ENCODE measurements around the gene CAMTA2. TPM values are rescaled to one million over a fixed set of nuclear protein-coding genes. Genes with fewer than 3 reads are reported as not detected.

The CAMTA2 gene
- total and polyA plus RNA-seq, 2 donors (not counting 1 experiment from before 2014, with no cell fraction given) = 12.4 to 18.3 TPM

- no peak overlapping the region for H3K9ac ChIP-seq (ENCODE audit: insufficient read depth, low read length)
- H3K79me2 ChIP-seq (ENCODE audit: control insufficient read depth, insufficient read depth, low read length) = peaks cover 37% of the 10 kb centered on the region
- H3K27me3 ChIP-seq (ENCODE audit: control insufficient read depth, insufficient read depth, low read length) = no peaks in the 10 kb centered on the region
- no peak for DNase-seq (ENCODE audit: low read depth in 2 of 2)
- no peak overlapping the region for H2AFZ ChIP-seq (ENCODE audit: low read length)
- H3K4me3 ChIP-seq (replicated peaks in 1 of 4; ENCODE audit: control extremely low read depth in 1 of 4, insufficient read depth in 1 of 4, low read depth in 3 of 4, low read length in 4 of 4) = no peak overlapping the region
- no peak overlapping the region for H3K4me2 ChIP-seq (ENCODE audit: extremely low read depth, insufficient read depth, low read length)
- H3K4me1 ChIP-seq (ENCODE audit: control insufficient read depth, extremely low read depth, insufficient read depth, low read length) = peaks cover 15% of the 10 kb centered on the region
- no peaks in the 10 kb centered on the region for H4K20me1 ChIP-seq (ENCODE audit: control insufficient read depth, extremely low read depth, insufficient read depth, low read length)
- no peaks in the 10 kb centered on the region for H3K9me3 ChIP-seq (ENCODE audit: control insufficient read depth, insufficient read depth, low read depth, low read length)
- TF ChIP-seq EZH2 (IDR thresholded peaks at IDR 0.05; ENCODE audit: low read length, missing control alignments) (no peak), CTCF (conservative IDR thresholded peaks at IDR 0.05 in 1 of 2, IDR thresholded peaks at IDR 0.05 in 1 of 2; ENCODE audit: low read depth in 1 of 2, low read length in 2 of 2) (no peak)
- H3K27ac ChIP-seq (ENCODE audit: insufficient read depth, low read length) = no peak overlapping the region
- peaks cover 17% of the 10 kb centered on the region for H3K36me3 ChIP-seq (ENCODE audit: control insufficient read depth, insufficient read depth, low read length)
Measured at GRCh38 chr17:4937553-4937952, 49.9 kb downstream of the CAMTA2 start.

GRCh38 chr17:4936436-4936835, 51.0 kb downstream of the CAMTA2 start:
- Histone ChIP-seq H3K27ac (ENCODE audit: insufficient read depth, low read length) (no peak overlapping the region), H3K4me1 (ENCODE audit: control insufficient read depth, extremely low read depth, insufficient read depth, low read length) (peaks cover 13% of the 10 kb centered on the region), H2AFZ (ENCODE audit: low read length) (no peak overlapping the region), H3K4me3 (replicated peaks in 1 of 4; ENCODE audit: control extremely low read depth in 1 of 4, insufficient read depth in 1 of 4, low read depth in 3 of 4, low read length in 4 of 4) (no peak overlapping the region), H3K4me2 (ENCODE audit: extremely low read depth, insufficient read depth, low read length) (no peak overlapping the region), H4K20me1 (ENCODE audit: control insufficient read depth, extremely low read depth, insufficient read depth, low read length) (no peaks in the 10 kb centered on the region), H3K9ac (ENCODE audit: insufficient read depth, low read length) (no peak overlapping the region), H3K36me3 (ENCODE audit: control insufficient read depth, insufficient read depth, low read length) (peaks cover 13% of the 10 kb centered on the region), H3K79me2 (ENCODE audit: control insufficient read depth, insufficient read depth, low read length) (peaks cover 26% of the 10 kb centered on the region), H3K27me3 (ENCODE audit: control insufficient read depth, insufficient read depth, low read length) (no peaks in the 10 kb centered on the region), H3K9me3 (ENCODE audit: control insufficient read depth, insufficient read depth, low read depth, low read length) (no peaks in the 10 kb centered on the region)
- no peak for DNase-seq (ENCODE audit: low read depth in 2 of 2)
- TF ChIP-seq CTCF (conservative IDR thresholded peaks at IDR 0.05 in 1 of 2, IDR thresholded peaks at IDR 0.05 in 1 of 2; ENCODE audit: low read depth in 1 of 2, low read length in 2 of 2) (no peak), EZH2 (IDR thresholded peaks at IDR 0.05; ENCODE audit: low read length, missing control alignments) (no peak)

GRCh38 chr17:4935650-4936049, 51.8 kb downstream of the CAMTA2 start:
- Histone ChIP-seq H3K79me2 (ENCODE audit: control insufficient read depth, insufficient read depth, low read length) (peaks cover 18% of the 10 kb centered on the region), H3K27me3 (ENCODE audit: control insufficient read depth, insufficient read depth, low read length) (no peaks in the 10 kb centered on the region), H3K36me3 (ENCODE audit: control insufficient read depth, insufficient read depth, low read length) (peaks cover 13% of the 10 kb centered on the region), H3K4me2 (ENCODE audit: extremely low read depth, insufficient read depth, low read length) (no peak overlapping the region), H2AFZ (ENCODE audit: low read length) (no peak overlapping the region), H3K4me3 (replicated peaks in 1 of 4; ENCODE audit: control extremely low read depth in 1 of 4, insufficient read depth in 1 of 4, low read depth in 3 of 4, low read length in 4 of 4) (no peak overlapping the region), H3K9ac (ENCODE audit: insufficient read depth, low read length) (no peak overlapping the region), H3K9me3 (ENCODE audit: control insufficient read depth, insufficient read depth, low read depth, low read length) (no peaks in the 10 kb centered on the region), H3K4me1 (ENCODE audit: control insufficient read depth, extremely low read depth, insufficient read depth, low read length) (peaks cover 10% of the 10 kb centered on the region), H3K27ac (ENCODE audit: insufficient read depth, low read length) (no peak overlapping the region), H4K20me1 (ENCODE audit: control insufficient read depth, extremely low read depth, insufficient read depth, low read length) (no peaks in the 10 kb centered on the region)
- TF ChIP-seq CTCF (conservative IDR thresholded peaks at IDR 0.05 in 1 of 2, IDR thresholded peaks at IDR 0.05 in 1 of 2; ENCODE audit: low read depth in 1 of 2, low read length in 2 of 2) = no peak
- TF ChIP-seq EZH2 (IDR thresholded peaks at IDR 0.05; ENCODE audit: low read length, missing control alignments) = no peak
- DNase-seq (ENCODE audit: low read depth in 2 of 2) = no peak

Measured in fibroblast of lung (primary cell).